ENCODE data around the gene OSTM1. TPM values are rescaled to one million over a fixed set of nuclear protein-coding genes. Genes with fewer than 3 reads are reported as not detected.

Gene OSTM1
- total RNA-seq, 1 donor from 2014 or later = 19.1 TPM

DNA sequence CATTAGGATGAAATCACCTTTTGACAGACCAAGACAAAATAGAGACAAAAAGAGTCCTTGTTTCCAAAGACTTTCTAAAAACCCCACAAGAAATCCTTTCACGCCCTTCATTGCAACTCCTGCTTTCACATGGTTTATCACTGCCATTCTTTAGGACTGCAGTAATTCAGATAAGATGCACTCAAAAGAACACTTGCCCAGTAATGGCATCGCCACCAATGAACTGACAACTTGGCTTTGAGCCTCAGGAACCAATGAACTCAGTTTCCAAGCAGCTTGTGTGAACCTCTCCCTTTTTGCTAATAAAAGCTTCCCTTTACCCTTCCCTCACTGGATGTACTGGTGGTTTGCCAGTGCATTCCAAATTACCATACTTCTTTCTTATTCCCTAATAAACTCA is 21.8 kb downstream of the OSTM1 start:
- TF ChIP-seq CTCF (conservative IDR thresholded peaks at IDR 0.05; ENCODE audit: low read depth, low read length) = no peak
- no peak overlapping the region for H3K4me3 ChIP-seq (ENCODE audit: low read depth, low read length)
- no peak for DNase-seq (ENCODE audit: low read depth)

- TF ChIP-seq CTCF (conservative IDR thresholded peaks at IDR 0.05; ENCODE audit: low read depth, low read length) = no peak
- no peak overlapping the region for H3K4me3 ChIP-seq (ENCODE audit: low read depth, low read length)
- no peak for DNase-seq (ENCODE audit: low read depth)
These were observed 23.1 kb downstream of the OSTM1 start for GRCh38 chr6:108051481-108051880.

GRCh38 chr6:108039681-108040080 is 34.9 kb downstream of the OSTM1 start:
- DNase-seq (ENCODE audit: low read depth) = no peak
- no peak overlapping the region for H3K4me3 ChIP-seq (ENCODE audit: low read depth, low read length)
- no peak for TF ChIP-seq CTCF (conservative IDR thresholded peaks at IDR 0.05; ENCODE audit: low read depth, low read length)

GRCh38 chr6:108036884-108037283 is 37.7 kb downstream of the OSTM1 start:
- no peak overlapping the region for H3K4me3 ChIP-seq (ENCODE audit: low read depth, low read length)
- DNase-seq (ENCODE audit: low read depth) = no peak
- no peak for TF ChIP-seq CTCF (conservative IDR thresholded peaks at IDR 0.05; ENCODE audit: low read depth, low read length)

DNA sequence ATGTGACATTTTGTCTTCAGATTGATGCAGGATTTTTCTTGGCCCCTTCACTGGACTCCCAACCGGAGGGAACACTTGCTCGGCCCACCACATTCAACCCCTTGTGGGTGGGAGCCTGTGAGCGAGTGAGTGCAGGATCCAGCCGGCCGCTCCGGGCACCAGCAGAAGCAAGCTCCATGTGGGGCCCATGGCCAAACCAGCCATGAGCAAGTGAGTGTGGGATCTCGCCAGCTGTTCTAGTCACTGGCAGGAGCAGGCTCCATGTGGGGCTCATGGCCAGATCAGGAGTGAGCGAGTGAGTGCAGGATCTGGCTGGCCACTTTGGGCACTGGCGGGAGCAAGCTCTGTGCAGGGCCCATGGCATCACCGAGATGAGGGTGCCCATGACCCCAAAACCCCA is 42.6 kb downstream of the OSTM1 start:
- TF ChIP-seq CTCF (conservative IDR thresholded peaks at IDR 0.05; ENCODE audit: low read depth, low read length) = no peak
- no peak for DNase-seq (ENCODE audit: low read depth)

DNA sequence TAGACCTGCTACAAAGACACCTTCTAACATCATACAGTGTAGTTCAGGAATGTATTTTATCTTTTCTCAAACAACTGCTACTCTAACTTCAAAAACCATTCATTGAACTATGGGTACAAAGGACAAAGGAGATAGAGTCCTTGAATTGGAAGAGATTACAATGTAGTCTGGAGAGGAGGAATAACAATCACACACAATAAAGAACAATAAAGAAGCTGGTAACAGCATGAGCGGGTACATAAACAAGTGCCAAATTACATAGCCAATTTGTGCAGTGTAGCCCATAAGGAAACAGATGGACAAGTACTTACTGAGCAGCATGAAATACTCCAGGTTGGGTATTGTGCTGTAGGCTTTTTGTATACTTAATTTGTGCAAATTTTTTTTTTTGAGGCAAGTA is 44.3 kb downstream of the OSTM1 start:
- DNase-seq (ENCODE audit: low read depth) = no peak
- H3K4me3 ChIP-seq (ENCODE audit: low read depth, low read length) = no peak overlapping the region
- TF ChIP-seq CTCF (conservative IDR thresholded peaks at IDR 0.05; ENCODE audit: low read depth, low read length) = no peak

More for the DNA sequence above, 42.6 kb downstream of the OSTM1 start:
- no peak overlapping the region for H3K4me3 ChIP-seq (ENCODE audit: low read depth, low read length)

DNA sequence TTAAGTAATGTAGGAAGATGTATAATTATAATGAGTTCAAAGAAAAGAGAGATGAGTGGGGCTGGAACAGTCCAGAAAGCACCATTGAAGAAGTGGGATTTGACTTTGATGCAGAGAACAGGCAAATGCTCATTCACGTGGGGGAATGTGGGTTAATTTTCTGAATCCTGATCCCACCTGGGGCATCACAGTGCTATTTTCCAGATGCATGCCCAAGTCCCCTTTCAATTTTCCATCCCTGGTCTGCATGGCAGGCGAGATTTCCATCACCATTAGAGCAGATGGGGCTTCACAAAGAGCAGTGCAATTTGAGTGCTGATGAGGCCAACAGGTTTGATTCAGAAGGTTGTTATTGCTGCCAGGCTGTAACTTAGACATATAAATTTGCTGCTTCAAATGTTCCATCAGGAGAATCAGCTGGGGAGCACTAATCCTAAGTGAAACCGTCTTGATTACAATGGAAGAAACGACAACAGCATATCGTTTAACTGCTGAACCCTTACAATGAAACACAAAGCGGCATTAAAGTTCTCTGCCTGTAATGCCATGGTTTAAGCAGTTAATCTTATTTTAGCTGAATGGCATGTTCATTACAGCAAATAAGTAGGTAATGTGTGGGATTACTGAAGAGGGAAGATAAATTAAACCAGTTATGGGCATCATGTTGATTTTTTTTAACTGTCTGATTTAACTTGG is 45.2 kb downstream of the OSTM1 start:
- no peak for DNase-seq (ENCODE audit: low read depth)

More for the DNA sequence above, 45.2 kb downstream of the OSTM1 start:
- no peak overlapping the region for H3K4me3 ChIP-seq (ENCODE audit: low read depth, low read length)
- TF ChIP-seq CTCF (conservative IDR thresholded peaks at IDR 0.05; ENCODE audit: low read depth, low read length) = no peak

All from epithelial cell of proximal tubule (primary cell).